Osteocyte (in vitro differentiated cells): ENCODE data around the gene FANCL. TPM values are rescaled to one million over a fixed set of nuclear protein-coding genes. Genes with fewer than 3 reads are reported as not detected.
"Not testable (repeated sequence)": the region's sequence is repeated elsewhere in the genome, so short reads cannot be mapped to it uniquely, and the experiment has no call there.

ENCODE experiments used
- DNase-seq: peaks from one replicate; pipeline ENCODE4 v3.0.0; 2021; ENCODE audit warnings: mixed read lengths; ENCODE audit not compliant: unreplicated experiment; ENCODE audit errors: extremely low spot score
- H3K27ac Mint-ChIP-seq: one replicate; pipeline ENCODE4 v1.8.0; 2021; ENCODE audit warnings: mild to moderate bottlenecking, mixed read lengths; ENCODE audit not compliant: unreplicated experiment
- H3K27me3 Mint-ChIP-seq: one replicate; pipeline ENCODE4 v1.8.0; 2021; ENCODE audit warnings: mixed read lengths; ENCODE audit not compliant: unreplicated experiment
- H3K36me3 Mint-ChIP-seq: one replicate; pipeline ENCODE4 v1.8.0; 2021; ENCODE audit warnings: mixed read lengths; ENCODE audit not compliant: unreplicated experiment
- H3K4me1 Mint-ChIP-seq: one replicate; pipeline ENCODE4 v1.8.0; 2021; ENCODE audit warnings: mixed read lengths; ENCODE audit not compliant: unreplicated experiment
- H3K4me3 Mint-ChIP-seq: one replicate; pipeline ENCODE4 v1.8.0; 2021; ENCODE audit warnings: mild to moderate bottlenecking, moderate library complexity, mixed read lengths; ENCODE audit not compliant: unreplicated experiment
- H3K9me3 Mint-ChIP-seq: one replicate; pipeline ENCODE4 v1.8.0; 2021; ENCODE audit warnings: mixed read lengths; ENCODE audit not compliant: unreplicated experiment
- total RNA-seq: library from RNA; stranded (reverse); gene quantifications from 2 replicates; pipeline ENCODE4 v1.2.1, GENCODE V29; 2021
- TF ChIP-seq, protein P1 (sequence below): fragments of 200-600 bp; sonication (generic); IDR thresholded peaks from 2 replicates; pipeline ENCODE4 v1.5.0; 2021; ENCODE audit warnings: antibody characterized with exemption, mild to moderate bottlenecking, moderate library complexity

FANCL gene
- total RNA-seq, 1 donor from 2014 or later: 14.6 TPM

DNA sequence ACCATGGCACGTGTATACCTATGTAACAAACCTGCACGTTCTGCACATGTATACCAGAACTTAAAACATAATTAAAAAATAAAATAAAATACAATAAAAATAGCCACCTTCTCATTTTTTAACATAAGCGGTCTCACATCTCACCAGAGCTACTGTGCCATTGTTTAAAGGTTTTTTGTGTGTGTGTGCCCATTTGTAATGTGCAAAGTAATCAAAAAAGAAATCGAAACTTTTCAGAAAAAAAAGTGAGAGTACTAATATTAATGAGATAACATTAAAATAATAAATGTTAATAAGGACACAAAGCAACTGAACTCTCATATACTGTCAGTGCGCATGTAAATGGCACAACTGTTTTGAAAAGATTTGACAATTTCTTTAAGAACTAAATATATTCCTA, 60.5 kb downstream of the FANCL start:
- DNase-seq: no peak
- Mint-ChIP-seq H3K9me3 (peaks cover 11% of the 10 kb centered on the region), H3K4me1 (no peaks in the 10 kb centered on the region), H3K4me3 (no peak overlapping the region), H3K27me3 (no peaks in the 10 kb centered on the region), H3K36me3 (peaks cover 13% of the 10 kb centered on the region), H3K27ac (no peak overlapping the region)
- TF ChIP-seq, protein P1, sequence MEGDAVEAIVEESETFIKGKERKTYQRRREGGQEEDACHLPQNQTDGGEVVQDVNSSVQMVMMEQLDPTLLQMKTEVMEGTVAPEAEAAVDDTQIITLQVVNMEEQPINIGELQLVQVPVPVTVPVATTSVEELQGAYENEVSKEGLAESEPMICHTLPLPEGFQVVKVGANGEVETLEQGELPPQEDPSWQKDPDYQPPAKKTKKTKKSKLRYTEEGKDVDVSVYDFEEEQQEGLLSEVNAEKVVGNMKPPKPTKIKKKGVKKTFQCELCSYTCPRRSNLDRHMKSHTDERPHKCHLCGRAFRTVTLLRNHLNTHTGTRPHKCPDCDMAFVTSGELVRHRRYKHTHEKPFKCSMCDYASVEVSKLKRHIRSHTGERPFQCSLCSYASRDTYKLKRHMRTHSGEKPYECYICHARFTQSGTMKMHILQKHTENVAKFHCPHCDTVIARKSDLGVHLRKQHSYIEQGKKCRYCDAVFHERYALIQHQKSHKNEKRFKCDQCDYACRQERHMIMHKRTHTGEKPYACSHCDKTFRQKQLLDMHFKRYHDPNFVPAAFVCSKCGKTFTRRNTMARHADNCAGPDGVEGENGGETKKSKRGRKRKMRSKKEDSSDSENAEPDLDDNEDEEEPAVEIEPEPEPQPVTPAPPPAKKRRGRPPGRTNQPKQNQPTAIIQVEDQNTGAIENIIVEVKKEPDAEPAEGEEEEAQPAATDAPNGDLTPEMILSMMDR: no peak

DNA sequence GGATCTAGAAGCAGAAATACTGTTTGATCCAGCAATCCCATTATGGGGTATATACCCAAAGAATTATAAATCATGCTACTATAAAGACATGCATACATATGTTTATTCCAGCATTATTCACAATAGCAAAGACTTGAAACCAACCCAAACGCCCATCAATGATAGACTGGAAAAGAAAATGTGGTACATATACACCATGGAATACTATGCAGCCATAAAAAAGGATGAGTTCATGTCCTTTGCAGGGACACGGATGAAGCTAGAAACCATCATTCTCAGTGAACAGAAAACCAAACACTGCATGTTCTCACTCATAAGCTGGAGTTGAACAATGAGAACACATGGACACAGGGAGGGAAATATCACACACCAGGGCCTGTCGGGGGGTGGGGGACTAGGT, 61.0 kb downstream of the FANCL start:
- not testable (repeated sequence) for H3K27ac Mint-ChIP-seq, H3K4me3 Mint-ChIP-seq, DNase-seq, H3K4me1 Mint-ChIP-seq, H3K27me3 Mint-ChIP-seq
- peaks cover 14% of the 10 kb centered on the region for H3K36me3 Mint-ChIP-seq
- H3K9me3 Mint-ChIP-seq: peaks cover 11% of the 10 kb centered on the region

DNA sequence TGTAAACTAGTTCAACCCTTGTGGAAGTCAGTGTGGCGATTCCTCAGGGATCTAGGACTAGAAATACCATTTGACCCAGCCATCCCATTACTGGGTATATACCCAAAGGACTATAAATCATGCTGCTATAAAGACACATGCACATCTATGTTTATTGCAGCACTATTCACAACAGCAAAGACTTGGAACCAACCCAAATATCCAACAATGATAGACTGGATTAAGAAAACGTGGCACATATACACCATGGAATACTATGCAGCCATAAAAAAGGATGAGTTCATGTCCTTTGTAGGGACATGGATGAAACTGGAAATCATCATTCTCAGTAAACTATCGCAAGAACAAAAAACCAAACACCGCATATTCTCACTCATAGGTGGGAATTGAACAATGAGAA, 63.9 kb downstream of the FANCL start:
- not testable (repeated sequence) for H3K4me3 Mint-ChIP-seq, H3K27ac Mint-ChIP-seq, DNase-seq, H3K4me1 Mint-ChIP-seq, H3K27me3 Mint-ChIP-seq
- H3K9me3 Mint-ChIP-seq: peaks cover 27% of the 10 kb centered on the region
- H3K36me3 Mint-ChIP-seq: peaks cover 36% of the 10 kb centered on the region

DNA sequence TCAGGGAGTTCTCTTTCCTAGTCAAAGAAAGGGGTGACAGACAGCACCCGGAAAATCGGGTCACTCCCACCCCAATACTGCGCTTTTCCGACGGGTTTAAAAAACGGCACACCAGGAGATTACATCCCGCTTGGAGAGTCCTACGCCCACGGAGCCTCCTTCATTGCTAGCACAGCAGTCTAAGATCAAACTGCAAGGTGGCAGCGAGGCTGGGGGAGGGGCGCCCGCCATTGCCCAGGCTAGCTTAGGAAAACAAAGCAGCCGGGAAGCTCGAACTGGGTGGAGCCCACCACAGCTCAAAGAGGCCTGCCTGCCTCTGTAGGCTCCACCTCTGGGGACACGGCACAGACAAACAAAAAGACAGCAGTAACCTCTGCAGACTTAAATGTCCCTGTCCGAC, 69.3 kb downstream of the FANCL start:
- Mint-ChIP-seq H3K36me3 (peaks cover 49% of the 10 kb centered on the region), H3K9me3 (peaks cover 30% of the 10 kb centered on the region)
- DNase-seq, H3K27me3 Mint-ChIP-seq, H3K4me3 Mint-ChIP-seq, H3K27ac Mint-ChIP-seq, H3K4me1 Mint-ChIP-seq: not testable (repeated sequence)

DNA sequence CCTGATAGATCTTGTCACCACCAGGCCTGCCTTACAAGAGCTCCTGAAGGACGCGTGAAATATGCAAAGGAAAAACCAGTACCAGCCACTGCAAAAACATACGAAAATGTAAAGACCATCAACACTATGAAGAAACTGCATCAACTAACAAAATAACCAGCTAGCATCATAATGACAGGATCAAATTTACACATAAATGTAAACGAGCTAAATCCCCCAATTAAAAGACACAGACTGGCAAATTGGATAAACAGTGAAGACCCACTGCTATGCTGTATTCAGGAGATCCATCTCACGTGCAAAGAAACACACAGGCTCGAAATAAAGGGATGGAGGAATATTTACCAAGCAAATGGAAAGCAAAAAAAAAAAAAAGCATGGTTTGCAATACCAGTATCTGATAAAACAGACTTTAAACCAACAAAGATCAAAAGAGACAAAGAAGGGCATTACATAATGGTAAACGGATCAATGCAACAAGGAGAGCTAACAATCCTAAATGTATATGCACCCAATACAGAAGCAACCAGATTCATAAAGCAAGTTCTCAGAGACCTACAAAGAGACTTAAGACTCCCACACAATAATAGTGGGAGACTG, 70.7 kb downstream of the FANCL start:
- not testable (repeated sequence) for H3K27me3 Mint-ChIP-seq, DNase-seq, H3K4me3 Mint-ChIP-seq, H3K27ac Mint-ChIP-seq, H3K4me1 Mint-ChIP-seq
- H3K36me3 Mint-ChIP-seq: peaks cover 50% of the 10 kb centered on the region
- H3K9me3 Mint-ChIP-seq: peaks cover 30% of the 10 kb centered on the region

DNA sequence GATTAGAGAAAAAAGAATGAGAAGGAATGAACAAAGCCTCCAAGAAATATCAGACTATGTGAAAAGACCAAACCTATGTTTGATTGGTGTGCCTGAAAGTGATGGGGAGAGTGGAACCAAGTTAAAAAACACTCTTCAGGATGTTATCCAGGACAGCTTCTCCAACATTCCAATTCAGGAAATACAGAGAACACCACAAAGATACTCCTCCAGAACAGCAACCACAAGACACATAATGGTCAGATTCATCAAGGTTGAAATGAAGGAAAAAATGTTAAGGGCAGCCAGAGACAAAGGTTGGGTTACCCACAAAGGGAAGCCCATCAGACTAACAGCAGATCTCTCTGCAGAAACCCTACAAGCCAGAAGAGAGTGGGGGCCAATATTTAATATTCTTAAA, 71.3 kb downstream of the FANCL start:
- H3K36me3 Mint-ChIP-seq: peaks cover 53% of the 10 kb centered on the region
- H3K27me3 Mint-ChIP-seq, H3K27ac Mint-ChIP-seq, H3K4me3 Mint-ChIP-seq, H3K4me1 Mint-ChIP-seq, DNase-seq: not testable (repeated sequence)
- peaks cover 30% of the 10 kb centered on the region for H3K9me3 Mint-ChIP-seq

DNA sequence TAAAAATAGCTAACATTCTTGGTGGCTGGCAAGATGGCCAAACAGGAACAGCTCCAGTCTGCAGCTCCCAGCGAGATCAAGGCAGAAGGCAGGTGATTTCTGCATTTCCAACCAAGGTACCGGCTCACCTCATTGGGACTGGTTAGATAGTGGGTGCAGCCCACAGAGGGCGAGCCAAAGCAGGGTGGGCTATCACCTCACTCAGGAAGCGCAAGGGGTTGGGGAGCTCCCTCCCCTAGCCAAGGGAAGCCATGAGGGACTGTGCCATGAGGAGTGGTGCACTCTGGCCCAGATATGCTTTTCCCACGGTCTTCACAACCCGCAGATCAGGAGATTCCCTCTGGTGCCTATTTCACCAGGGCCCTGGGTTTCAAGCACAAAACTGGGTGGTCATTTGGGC, 73.0 kb downstream of the FANCL start:
- not testable (repeated sequence) for H3K4me1 Mint-ChIP-seq, DNase-seq, H3K4me3 Mint-ChIP-seq, H3K27ac Mint-ChIP-seq, H3K27me3 Mint-ChIP-seq
- Mint-ChIP-seq H3K9me3 (peaks cover 20% of the 10 kb centered on the region), H3K36me3 (peaks cover 45% of the 10 kb centered on the region)

DNA sequence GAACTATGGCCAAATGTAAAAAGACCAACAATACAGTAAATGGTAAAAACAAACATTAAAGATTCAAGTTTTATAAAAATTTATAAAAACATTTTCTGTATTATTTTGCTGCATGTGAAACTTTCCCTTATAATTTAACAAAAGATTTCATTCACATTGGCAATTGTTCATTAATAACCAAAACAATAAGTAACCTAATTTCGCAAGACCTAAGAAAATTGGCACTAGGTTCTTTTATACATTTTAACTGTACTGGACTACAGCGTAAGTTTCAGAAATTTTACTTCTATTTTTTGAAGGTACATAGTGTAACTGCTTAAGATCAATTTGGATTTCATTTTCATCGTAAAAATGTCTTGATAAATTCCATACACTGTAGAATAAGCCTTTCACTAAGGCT, 77.2 kb downstream of the FANCL start:
- Mint-ChIP-seq H3K27me3 (no peaks in the 10 kb centered on the region), H3K4me3 (no peak overlapping the region), H3K9me3 (no peaks in the 10 kb centered on the region), H3K4me1 (no peaks in the 10 kb centered on the region), H3K36me3 (peaks cover 35% of the 10 kb centered on the region), H3K27ac (no peak overlapping the region)
- no peak for DNase-seq
- TF ChIP-seq, protein P1: no peak
